HG02759 (cell line): ENCODE measurements around the gene PHACTR1.
"Not testable (repeated sequence)": the region's sequence is repeated elsewhere in the genome, so short reads cannot be mapped to it uniquely, and the experiment has no call there.

Source experiments
- ATAC-seq: cut with Tn5 transposase; IDR thresholded peaks from one replicate; pipeline ENCODE4 v1.9.1; 2021; ENCODE audit warnings: mild to moderate bottlenecking, moderate library complexity; ENCODE audit not compliant: unreplicated experiment

PHACTR1 gene

GRCh38 chr6:12943549-12943948, 227.0 kb downstream of the PHACTR1 start:
- no peak for ATAC-seq

DNA sequence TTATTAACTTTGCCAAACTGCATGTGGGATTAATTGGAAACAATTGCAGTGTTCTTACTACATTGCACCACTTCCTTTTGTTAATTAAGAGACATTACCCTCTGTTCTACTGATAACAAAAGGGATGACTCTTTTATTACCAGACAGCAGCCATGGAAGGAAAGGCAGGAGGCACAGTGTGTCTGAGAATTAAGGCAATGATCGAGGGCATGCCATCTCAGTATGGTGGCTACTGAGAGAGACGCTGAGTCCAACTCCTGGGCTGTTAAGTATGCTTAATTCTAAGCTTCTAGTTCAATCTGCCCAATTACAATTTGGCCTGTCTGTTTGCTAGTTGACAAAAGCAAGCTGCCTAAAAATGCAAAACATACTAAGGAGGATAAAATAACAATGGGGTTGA, 227.4 kb downstream of the PHACTR1 start:
- no peak for ATAC-seq

- ATAC-seq: not testable (repeated sequence)
Measured at GRCh38 chr6:12944528-12944927, 228.0 kb downstream of the PHACTR1 start.

GRCh38 chr6:12947151-12947871, 230.7 kb downstream of the PHACTR1 start:
- no peak for ATAC-seq

GRCh38 chr6:12947967-12948366, 231.4 kb downstream of the PHACTR1 start:
- ATAC-seq: no peak

- no peak for ATAC-seq
Measured at GRCh38 chr6:12950976-12951375, 234.4 kb downstream of the PHACTR1 start.

DNA sequence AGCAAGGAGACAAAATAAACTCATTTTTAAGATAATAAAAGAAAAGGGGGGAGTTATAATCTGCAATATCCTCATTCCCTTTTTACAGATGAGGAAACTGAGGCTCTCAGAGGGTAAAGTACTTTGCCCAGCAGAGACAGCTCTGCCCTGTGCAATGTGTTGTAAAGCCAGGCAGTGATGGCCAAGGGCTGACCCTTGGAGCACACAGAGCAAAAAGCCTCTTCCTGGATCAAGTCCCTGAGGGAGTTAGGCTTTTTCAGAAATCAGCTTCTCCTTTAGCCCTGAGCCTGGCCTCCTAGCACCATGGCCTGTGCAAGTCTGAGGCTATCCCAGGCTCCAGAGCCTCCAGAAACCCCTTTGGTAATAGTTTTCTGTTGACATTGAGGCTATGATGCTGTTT, 234.8 kb downstream of the PHACTR1 start:
- no peak for ATAC-seq

- ATAC-seq: no peak
Measured at GRCh38 chr6:12952318-12952717, 235.8 kb downstream of the PHACTR1 start.

DNA sequence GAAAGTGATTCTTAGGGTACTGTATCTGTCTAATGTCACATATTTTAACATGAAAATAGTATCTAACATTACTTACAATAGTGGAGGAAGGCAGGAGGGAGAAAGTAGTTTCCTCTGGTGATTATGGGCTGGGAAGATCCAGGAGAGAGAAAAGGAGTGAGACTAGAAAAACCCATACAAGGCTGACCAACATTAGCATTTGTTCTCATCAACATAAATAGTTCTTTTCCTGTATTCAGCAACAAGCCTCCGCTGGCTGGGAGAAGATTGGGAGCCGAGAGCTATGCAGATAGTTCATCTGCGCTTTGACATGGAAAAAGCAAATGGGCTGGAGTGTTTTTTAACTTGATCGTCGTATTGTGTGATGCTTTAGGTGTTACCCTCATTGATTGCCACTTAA, 239.4 kb downstream of the PHACTR1 start:
- ATAC-seq: no peak

DNA sequence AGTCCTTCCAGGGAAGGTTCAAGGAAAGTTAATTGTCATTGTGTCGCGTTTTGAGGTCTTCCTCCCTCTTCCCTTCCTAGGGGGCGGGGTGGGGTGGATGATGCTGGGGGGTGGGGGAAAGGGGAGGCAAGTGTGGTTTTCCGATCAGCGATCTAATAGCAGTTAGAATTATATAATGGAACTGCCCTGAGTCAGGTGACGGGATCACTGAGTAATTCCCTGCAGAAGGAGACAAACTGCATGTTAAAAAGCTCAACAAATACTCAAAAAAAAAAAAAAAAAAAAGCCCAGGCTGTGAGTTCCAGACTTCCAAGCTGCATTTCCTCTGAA, 240.4 kb downstream of the PHACTR1 start:
- ATAC-seq: no peak

GRCh38 chr6:12957321-12958051, 240.9 kb downstream of the PHACTR1 start:
- ATAC-seq: no peak

- ATAC-seq: no peak
Measured at GRCh38 chr6:12958052-12958706, 241.6 kb downstream of the PHACTR1 start.

DNA sequence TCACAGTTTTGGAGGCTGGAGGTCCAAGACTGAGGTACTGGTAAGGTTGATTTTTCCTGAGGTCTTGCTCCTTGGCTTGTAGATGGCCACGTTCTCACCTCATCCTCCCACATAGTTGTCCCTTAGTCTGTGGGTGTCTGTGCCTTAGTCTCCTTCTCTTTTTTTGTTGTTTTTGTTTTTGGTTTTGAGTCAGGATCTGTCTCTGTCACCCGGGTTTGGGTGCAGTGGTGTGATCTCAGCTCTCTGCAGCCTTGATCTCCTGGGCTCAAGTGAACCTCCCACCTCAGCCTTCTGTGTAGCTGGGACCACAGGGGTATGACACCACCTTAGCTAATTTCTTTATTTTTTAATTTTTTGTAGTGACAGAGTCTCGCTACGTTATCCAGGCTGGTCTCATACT, 245.2 kb downstream of the PHACTR1 start:
- ATAC-seq: no peak

- ATAC-seq: no peak
Measured at GRCh38 chr6:12962529-12962928, 246.0 kb downstream of the PHACTR1 start.

DNA sequence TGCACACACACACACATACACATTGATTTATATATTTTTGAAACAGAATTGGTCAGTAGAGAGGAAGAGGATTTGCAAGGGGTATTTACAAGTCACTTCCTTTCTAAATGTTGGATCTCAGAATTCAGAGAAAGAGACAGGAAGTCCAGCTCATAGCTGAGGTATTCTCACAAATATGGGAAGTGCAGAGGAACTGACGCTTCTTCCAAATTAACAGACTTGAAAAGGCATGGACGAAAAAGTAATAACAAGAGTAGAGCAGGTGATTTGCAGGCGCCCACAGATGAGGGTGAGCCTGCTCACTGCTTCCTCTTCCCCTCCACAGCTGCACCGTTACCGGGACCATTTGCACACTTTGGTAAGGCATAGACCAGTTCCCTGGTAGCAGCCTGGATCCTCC, 246.4 kb downstream of the PHACTR1 start:
- no peak for ATAC-seq

- ATAC-seq: no peak
Measured at GRCh38 chr6:12963567-12963966, 247.0 kb downstream of the PHACTR1 start.

GRCh38 chr6:12967686-12968085, 251.1 kb downstream of the PHACTR1 start:
- ATAC-seq: no peak

- no peak for ATAC-seq
Measured at GRCh38 chr6:12968290-12968689, 251.7 kb downstream of the PHACTR1 start.

DNA sequence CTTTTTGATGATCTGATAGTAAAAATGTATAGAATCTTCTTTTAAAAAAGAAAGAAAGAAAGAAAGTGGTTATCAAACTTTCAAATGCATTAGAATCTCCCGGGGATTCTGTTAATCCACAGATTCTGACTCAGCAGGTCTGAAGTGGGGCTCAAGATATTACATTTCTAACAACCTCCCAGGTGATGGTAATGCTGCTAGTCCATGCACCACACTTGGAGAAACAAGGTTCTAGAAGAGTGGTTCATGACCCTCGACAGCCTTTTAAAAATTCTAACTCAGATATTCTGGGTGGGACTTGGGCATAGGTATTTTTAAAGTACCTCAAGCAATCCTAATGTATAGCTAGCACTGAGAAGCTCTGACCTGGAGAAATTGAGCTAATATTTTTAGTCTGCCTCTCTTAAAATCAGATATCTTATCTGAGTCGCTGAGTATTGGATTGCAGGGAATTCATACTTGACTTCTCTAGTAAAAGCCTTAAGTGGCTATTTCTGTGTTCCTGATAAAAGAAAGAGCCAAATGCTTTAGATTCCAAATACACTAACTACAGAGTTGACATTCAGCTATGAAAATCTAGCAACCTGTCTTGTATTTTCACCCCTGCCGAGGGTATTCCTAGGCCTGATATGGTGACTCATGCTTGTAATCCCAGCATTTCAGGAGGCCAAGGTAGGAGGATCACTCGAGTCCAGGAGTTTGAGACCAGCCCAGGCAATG, 252.4 kb downstream of the PHACTR1 start:
- no peak for ATAC-seq

DNA sequence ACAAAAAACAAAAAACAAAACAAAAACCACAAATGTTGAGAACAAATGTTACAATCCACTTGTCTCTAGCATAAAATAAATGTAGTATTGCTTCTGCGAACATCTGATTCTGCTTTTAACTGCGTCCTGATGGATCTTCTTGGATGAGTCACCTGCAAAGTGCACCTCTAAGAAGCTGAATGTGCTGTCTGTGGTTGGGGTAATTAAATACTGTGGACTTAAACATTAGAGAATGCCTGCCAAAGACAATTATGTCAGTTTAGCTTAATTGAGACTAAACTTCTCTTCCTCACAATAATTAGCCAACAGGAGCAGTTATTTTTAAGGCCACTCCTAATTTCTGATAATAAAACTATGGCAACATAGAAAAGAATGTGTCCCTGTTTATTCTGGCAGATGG, 253.4 kb downstream of the PHACTR1 start:
- ATAC-seq: no peak

DNA sequence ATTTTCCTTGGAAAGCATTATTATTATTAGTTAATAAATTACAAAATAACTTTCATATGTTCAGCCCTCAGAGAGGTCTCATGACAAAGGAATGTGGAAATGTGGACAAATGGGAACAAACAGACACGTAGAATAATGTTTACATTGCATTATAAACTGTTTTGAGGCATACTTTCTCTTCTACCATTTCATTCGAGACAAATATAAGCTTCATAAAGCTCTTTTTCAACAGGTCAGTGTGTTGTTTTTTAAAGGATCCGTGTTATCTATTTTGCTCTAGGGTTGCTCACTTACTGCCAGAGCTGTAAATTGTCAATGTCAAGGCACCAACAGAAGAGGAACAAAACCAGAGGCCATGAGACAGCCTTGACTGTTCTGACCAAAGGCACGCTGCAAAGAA, 256.8 kb downstream of the PHACTR1 start:
- ATAC-seq: no peak

GRCh38 chr6:12974551-12974950, 258.0 kb downstream of the PHACTR1 start:
- ATAC-seq: no peak
